ENCODE results near the gene AKAP13.

Gene AKAP13

GRCh38 chr15:85398822-85399221, 18.4 kb downstream of the AKAP13 start:
- H3K9me3 ChIP-seq, result no peaks in the 10 kb centered on the region
- H3K27me3 ChIP-seq, result no peaks in the 10 kb centered on the region
- no peak overlapping the region for H3K4me3 ChIP-seq (ENCODE audit: low read depth in 1 of 2, low read length in 1 of 2)
- no peaks in the 10 kb centered on the region for H3K36me3 ChIP-seq
- no peak for TF ChIP-seq CTCF (IDR thresholded peaks at IDR 0.05)
- no peak overlapping the region for H3K27ac ChIP-seq
- H3K4me1 ChIP-seq (ENCODE audit: control insufficient read depth in 1 of 2, insufficient read depth in 1 of 2, low read depth in 1 of 2, low read length in 1 of 2), result no peaks in the 10 kb centered on the region

- Histone ChIP-seq H3K4me3 (ENCODE audit: low read depth in 1 of 2, low read length in 1 of 2) (no peak overlapping the region), H3K9me3 (no peaks in the 10 kb centered on the region), H3K27me3 (no peaks in the 10 kb centered on the region), H3K36me3 (no peaks in the 10 kb centered on the region), H3K4me1 (ENCODE audit: control insufficient read depth in 1 of 2, insufficient read depth in 1 of 2, low read depth in 1 of 2, low read length in 1 of 2) (no peaks in the 10 kb centered on the region), H3K27ac (no peak overlapping the region)
- no peak for TF ChIP-seq CTCF (IDR thresholded peaks at IDR 0.05)
Observed at GRCh38 chr15:85399627-85400026, 19.2 kb downstream of the AKAP13 start.

GRCh38 chr15:85400606-85401005, 20.2 kb downstream of the AKAP13 start:
- no peaks in the 10 kb centered on the region for H3K27me3 ChIP-seq
- no peak overlapping the region for H3K4me3 ChIP-seq (ENCODE audit: low read depth in 1 of 2, low read length in 1 of 2)
- H3K4me1 ChIP-seq (ENCODE audit: control insufficient read depth in 1 of 2, insufficient read depth in 1 of 2, low read depth in 1 of 2, low read length in 1 of 2), result no peaks in the 10 kb centered on the region
- no peak for TF ChIP-seq CTCF (IDR thresholded peaks at IDR 0.05)
- H3K36me3 ChIP-seq, result no peaks in the 10 kb centered on the region
- H3K27ac ChIP-seq, result no peak overlapping the region
- H3K9me3 ChIP-seq, result no peaks in the 10 kb centered on the region

- H3K4me3 ChIP-seq (ENCODE audit: low read depth in 1 of 2, low read length in 1 of 2), result no peak overlapping the region
- no peaks in the 10 kb centered on the region for H3K27me3 ChIP-seq
- TF ChIP-seq CTCF (IDR thresholded peaks at IDR 0.05), result no peak
- no peaks in the 10 kb centered on the region for H3K4me1 ChIP-seq (ENCODE audit: control insufficient read depth in 1 of 2, insufficient read depth in 1 of 2, low read depth in 1 of 2, low read length in 1 of 2)
- no peak overlapping the region for H3K27ac ChIP-seq
- H3K9me3 ChIP-seq, result no peaks in the 10 kb centered on the region
- H3K36me3 ChIP-seq, result no peaks in the 10 kb centered on the region
Observed at GRCh38 chr15:85401108-85401774, 20.8 kb downstream of the AKAP13 start.

- Histone ChIP-seq H3K27ac (no peak overlapping the region), H3K4me3 (ENCODE audit: low read depth in 1 of 2, low read length in 1 of 2) (no peak overlapping the region), H3K36me3 (no peaks in the 10 kb centered on the region), H3K4me1 (ENCODE audit: control insufficient read depth in 1 of 2, insufficient read depth in 1 of 2, low read depth in 1 of 2, low read length in 1 of 2) (no peaks in the 10 kb centered on the region), H3K9me3 (no peaks in the 10 kb centered on the region), H3K27me3 (no peaks in the 10 kb centered on the region)
- no peak for TF ChIP-seq CTCF (IDR thresholded peaks at IDR 0.05)
Observed at GRCh38 chr15:85402195-85402881, 21.9 kb downstream of the AKAP13 start.
